Measurements from ENCODE around the gene DOCK1.

DOCK1 gene

DNA sequence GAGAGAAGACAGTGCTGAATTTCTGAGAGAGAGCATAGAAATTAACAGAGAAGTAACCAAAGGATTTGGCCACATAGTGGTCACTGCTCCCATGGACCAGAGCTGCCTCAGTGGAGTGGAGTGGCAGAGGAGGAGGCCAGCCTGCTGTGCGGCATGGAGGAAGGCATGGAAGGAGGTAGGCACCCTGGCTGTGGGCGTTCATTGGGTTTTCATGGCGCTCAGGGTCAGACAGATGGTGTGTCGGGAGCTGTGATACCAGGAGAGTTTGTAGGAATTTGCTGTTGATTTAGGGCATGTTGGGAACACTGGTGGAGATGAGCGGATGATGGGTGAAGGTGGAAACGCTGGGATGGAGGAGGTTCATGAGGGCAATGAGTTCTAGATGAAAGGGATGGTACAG lies 370.0 kb downstream of the DOCK1 start:
- H3K27ac ChIP-seq = no peak overlapping the region
- TF ChIP-seq ZFX (IDR thresholded peaks at IDR 0.05) = no peak
- TF ChIP-seq, protein P1, sequence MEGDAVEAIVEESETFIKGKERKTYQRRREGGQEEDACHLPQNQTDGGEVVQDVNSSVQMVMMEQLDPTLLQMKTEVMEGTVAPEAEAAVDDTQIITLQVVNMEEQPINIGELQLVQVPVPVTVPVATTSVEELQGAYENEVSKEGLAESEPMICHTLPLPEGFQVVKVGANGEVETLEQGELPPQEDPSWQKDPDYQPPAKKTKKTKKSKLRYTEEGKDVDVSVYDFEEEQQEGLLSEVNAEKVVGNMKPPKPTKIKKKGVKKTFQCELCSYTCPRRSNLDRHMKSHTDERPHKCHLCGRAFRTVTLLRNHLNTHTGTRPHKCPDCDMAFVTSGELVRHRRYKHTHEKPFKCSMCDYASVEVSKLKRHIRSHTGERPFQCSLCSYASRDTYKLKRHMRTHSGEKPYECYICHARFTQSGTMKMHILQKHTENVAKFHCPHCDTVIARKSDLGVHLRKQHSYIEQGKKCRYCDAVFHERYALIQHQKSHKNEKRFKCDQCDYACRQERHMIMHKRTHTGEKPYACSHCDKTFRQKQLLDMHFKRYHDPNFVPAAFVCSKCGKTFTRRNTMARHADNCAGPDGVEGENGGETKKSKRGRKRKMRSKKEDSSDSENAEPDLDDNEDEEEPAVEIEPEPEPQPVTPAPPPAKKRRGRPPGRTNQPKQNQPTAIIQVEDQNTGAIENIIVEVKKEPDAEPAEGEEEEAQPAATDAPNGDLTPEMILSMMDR (conservative IDR thresholded peaks at IDR 0.05) = no peak

DNA sequence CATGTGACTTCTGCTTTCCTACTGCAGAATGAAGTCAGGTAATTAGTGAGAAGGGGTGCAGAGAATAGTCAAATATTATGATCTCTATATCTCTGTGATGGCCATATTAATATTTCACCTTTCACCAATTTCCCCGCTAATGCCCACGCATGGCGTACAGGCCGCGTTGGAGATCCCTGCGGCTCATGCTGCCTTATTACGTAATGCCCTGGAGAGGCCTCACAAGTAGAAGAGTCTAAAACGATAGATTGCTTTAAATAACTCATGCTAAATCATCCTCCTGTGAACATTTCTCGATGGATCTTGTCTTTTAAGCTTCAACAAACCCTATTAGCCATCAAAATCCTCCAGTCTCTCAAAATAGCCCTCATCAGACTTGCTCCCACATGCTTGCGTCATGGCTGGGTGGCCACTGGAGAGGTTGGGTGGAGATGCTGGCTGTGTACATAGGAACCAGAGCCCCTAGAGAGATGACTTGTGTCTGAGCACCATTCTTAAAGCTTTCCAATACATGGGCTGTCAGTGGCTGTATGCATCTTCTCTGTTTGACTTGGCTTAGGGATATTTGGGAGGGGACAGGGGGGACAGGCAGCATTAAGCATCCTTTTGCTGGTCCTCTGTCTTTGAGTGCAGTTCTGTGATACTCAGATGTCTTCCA lies 370.7 kb downstream of the DOCK1 start:
- no peak for TF ChIP-seq ZFX (IDR thresholded peaks at IDR 0.05)
- TF ChIP-seq, protein P1 (conservative IDR thresholded peaks at IDR 0.05) = no peak
- no peak overlapping the region for H3K27ac ChIP-seq

DNA sequence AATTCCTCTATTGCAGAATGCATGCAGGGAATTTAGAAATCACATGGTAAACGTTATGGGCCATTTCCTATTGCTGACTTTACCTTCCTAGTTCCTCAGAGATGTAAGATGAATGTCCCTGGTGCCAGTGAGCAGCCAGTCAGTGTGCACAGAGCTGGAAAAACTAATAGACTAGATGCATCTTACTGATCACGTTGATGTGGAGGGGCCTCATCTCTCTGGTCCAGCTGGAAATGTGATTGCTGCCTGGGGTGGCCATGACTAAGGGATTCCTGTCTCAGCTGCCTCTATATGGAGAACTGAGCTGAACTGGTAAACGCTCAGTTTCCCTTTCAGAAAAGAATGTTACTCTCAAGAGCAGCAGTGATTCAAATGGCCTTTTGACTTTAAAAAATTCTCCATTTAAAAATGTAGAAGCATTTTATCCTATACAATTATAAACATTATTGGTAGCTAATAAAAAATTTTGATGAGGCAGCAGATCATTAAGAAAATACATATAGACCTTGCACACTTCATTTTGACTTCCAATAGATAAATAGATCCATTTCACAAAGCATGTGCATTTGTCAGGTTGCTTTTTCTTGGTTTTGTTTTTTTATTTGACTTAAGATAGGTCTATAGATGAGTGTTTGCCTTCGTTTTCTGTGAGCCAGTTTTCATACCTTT lies 371.7 kb downstream of the DOCK1 start:
- no peak for TF ChIP-seq ZFX (IDR thresholded peaks at IDR 0.05)
- TF ChIP-seq, protein P1 (conservative IDR thresholded peaks at IDR 0.05) = no peak
- no peak overlapping the region for H3K27ac ChIP-seq

DNA sequence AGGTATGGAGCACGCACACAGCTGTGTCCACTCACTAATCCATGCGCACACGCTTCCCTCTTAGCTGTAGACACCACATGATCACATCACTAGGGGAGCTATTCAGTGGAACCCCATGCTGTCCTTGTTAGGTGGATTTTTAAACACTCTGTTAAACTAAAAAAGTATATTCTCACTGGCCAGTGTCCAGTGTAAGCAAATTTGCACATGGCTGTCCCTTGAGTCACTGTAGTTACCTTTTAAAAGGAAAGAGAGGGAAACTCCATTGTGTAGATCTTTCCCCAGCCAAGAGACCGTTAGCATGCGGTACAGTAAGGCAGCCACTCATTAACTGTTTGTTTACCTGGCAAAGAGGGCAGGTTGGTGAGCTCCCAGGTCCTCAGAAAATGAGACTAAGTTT lies 372.8 kb downstream of the DOCK1 start:
- no peak for TF ChIP-seq ZFX (IDR thresholded peaks at IDR 0.05)
- TF ChIP-seq, protein P1 (conservative IDR thresholded peaks at IDR 0.05) = no peak
- H3K27ac ChIP-seq = no peak overlapping the region

DNA sequence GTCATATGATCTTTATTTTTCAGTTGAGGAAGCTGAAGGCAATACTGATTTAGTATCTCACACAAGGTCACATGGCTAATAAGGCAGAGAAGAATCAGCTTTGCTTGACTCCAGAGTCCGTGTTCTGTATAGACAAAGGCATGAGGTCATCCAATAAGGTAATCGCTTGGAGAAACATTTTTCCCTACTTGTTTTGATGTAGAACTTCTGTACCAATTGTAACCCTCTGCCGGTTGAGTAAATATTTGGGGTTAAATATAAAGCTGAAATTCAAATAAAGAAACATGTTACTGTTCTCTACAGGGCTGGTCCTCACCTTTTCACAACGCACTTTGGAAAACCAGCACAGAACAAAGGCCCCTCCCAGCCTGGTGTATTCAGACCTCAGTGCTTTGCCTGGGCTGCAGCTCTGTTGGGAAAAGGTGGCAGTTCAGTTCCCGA lies 374.1 kb downstream of the DOCK1 start:
- TF ChIP-seq, protein P1 (conservative IDR thresholded peaks at IDR 0.05) = no peak
- TF ChIP-seq ZFX (IDR thresholded peaks at IDR 0.05) = no peak
- H3K27ac ChIP-seq = no peak overlapping the region

DNA sequence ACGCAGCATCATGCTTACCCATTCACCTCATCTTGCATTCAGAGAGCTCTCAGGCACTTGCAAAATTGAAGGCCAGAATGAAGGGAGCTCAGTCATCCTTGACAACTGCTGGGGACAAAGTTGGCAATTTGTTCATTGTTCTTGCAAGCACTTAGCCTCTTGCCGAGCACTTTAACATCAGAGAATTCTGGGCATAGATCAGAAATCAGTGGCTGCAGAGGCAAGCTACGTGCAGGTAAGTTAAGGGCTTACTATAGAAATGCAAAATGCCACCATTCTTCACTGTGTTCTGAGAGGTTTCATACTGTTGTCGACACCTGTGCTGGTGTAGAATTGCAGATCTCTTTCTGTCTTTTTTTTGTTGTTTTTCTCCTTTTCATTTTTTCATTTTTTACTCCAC lies 375.2 kb downstream of the DOCK1 start:
- TF ChIP-seq, protein P1 (conservative IDR thresholded peaks at IDR 0.05) = no peak
- no peak for TF ChIP-seq ZFX (IDR thresholded peaks at IDR 0.05)
- no peak overlapping the region for H3K27ac ChIP-seq

DNA sequence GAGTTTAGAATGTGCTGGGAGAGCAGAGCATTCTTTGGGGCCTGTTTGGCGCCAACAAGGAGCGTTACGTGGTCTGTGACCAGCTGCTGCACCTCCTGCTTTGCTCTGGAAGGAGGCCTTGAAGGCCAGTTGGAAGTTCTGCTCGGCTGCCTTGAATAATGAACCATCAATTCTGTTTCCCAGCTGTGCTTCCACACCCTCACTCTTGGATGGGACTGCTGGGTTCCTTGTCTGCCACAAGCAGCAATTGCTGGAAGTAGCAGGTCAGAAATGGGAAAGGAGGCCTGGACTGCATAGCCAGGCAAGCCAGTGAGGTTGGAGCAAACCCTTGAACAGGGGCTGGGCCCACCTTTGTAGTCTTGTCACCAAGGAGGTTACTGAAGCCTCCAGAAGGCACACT lies 377.8 kb downstream of the DOCK1 start:
- no peak for TF ChIP-seq ZFX (IDR thresholded peaks at IDR 0.05)
- TF ChIP-seq, protein P1 (conservative IDR thresholded peaks at IDR 0.05) = no peak
- H3K27ac ChIP-seq = no peak overlapping the region

Measured in C4-2B (cell line).